SK-N-SH (cell line): Measurements from ENCODE around the gene NXNL2. TPM values are rescaled to one million over a fixed set of nuclear protein-coding genes. Genes with fewer than 3 reads are reported as not detected.

Source experiments
- CTCF ChIA-PET: fragments of 300-600, 350-600 bp; formaldehyde crosslinking; extraction: SDS; loops from one replicate; lab custom pipeline; 2021; lab: Yijun Ruan, JAX
- POLR2A ChIA-PET: fragments of 350-600 bp; sonication (Branson Sonifier 250); formaldehyde crosslinking; extraction: SDS; loops from one replicate; lab custom pipeline; 2020; ENCODE audit warnings: antibody characterized with exemption, inconsistent platforms; lab: Yijun Ruan, JAX
- DNase-seq: peaks from one replicate; pipeline ENCODE4 v3.0.0; 2012
- H2AFZ ChIP-seq: fragments of 200-600 bp; sonication (generic); 2 replicates; pipeline ENCODE4 v1.8.1; 2016; ENCODE audit warnings: antibody characterized with exemption, mild to moderate bottlenecking, low read depth
- H3F3A ChIP-seq: fragments of 200-600 bp; sonication (generic); replicated peaks from 2 replicates; pipeline ENCODE3; 2016; ENCODE audit warnings: antibody characterized with exemption, mild to moderate bottlenecking; ENCODE audit not compliant: insufficient read depth
- H3K27ac ChIP-seq, 2 experiments: fragments of 200-500 bp in 1 of 2; fragments of 200-600 bp in 1 of 2; sonication (Bioruptor generic) in 1 of 2; sonication (generic), shearing (Covaris generic) in 1 of 2; 2 replicates each; pipeline versions ENCODE4 v1.5.1 to v1.6.1; 2014 to 2016; ENCODE audit warnings: low read depth in 2 of 2, inconsistent platforms in 1 of 2, low read length in 1 of 2, mild to moderate bottlenecking in 1 of 2, mixed read lengths in 1 of 2
- H3K27me3 ChIP-seq: fragments of 200-600 bp; sonication (generic), shearing (Covaris generic); 2 replicates; pipeline ENCODE4 v1.6.1; 2016; ENCODE audit warnings: mixed run types; ENCODE audit not compliant: insufficient read depth
- H3K36me3 ChIP-seq, 2 experiments: fragments of 200-500 bp in 1 of 2; fragments of 200-600 bp in 1 of 2; sonication (Bioruptor generic) in 1 of 2; sonication (generic) in 1 of 2; replicated peaks in 1 of 2; 2 replicates each; pipeline versions ENCODE3 to v1.5.1; 2014 to 2016; ENCODE audit warnings: low read length in 1 of 2, mild to moderate bottlenecking in 1 of 2; ENCODE audit not compliant: insufficient read depth in 2 of 2, control insufficient read depth in 1 of 2
- H3K4me1 ChIP-seq, 2 experiments: fragments of 200-500 bp in 1 of 2; fragments of 200-600 bp in 1 of 2; sonication (Bioruptor generic) in 1 of 2; sonication (generic), shearing (Covaris generic) in 1 of 2; 2 replicates each; pipeline versions ENCODE4 v1.5.1 to v1.6.1; 2014 to 2016; ENCODE audit warnings: low read depth in 1 of 2, low read length in 1 of 2, mixed run types in 1 of 2; ENCODE audit not compliant: insufficient read depth in 2 of 2, control insufficient read depth in 1 of 2
- H3K4me2 ChIP-seq: fragments of 200-600 bp; sonication (generic), shearing (Covaris generic); 2 replicates; pipeline ENCODE4 v1.6.1; 2017; ENCODE audit warnings: mixed run types
- H3K4me3 ChIP-seq, 2 experiments: fragments of 200-500 bp in 1 of 2; fragments of 200-600 bp in 1 of 2; sonication (Bioruptor generic) in 1 of 2; sonication (generic), shearing (Covaris generic) in 1 of 2; 2 replicates each; pipeline versions ENCODE4 v1.5.1 to v1.8.1; 2014 to 2016; ENCODE audit warnings: low read depth in 2 of 2, inconsistent platforms in 1 of 2, low read length in 1 of 2, mild to moderate bottlenecking in 1 of 2, mixed read lengths in 1 of 2, moderate library complexity in 1 of 2
- H3K79me2 ChIP-seq: fragments of 200-600 bp; sonication (generic); 2 replicates; pipeline ENCODE4 v1.8.1; 2017; ENCODE audit warnings: mild to moderate bottlenecking; ENCODE audit not compliant: insufficient read depth
- H3K9ac ChIP-seq: fragments of 200-600 bp; sonication (generic); 2 replicates; pipeline ENCODE4 v1.6.1; 2017; ENCODE audit warnings: mixed run types
- H3K9me2 ChIP-seq: fragments of 200-600 bp; sonication (generic); 2 replicates; pipeline ENCODE4 v1.6.1; 2017; ENCODE audit warnings: mixed run types
- H3K9me3 ChIP-seq: fragments of 200-600 bp; sonication (generic); 2 replicates; pipeline ENCODE4 v1.6.1; 2017; ENCODE audit warnings: mixed run types, mild to moderate bottlenecking, moderate library complexity
- H4K20me1 ChIP-seq: fragments of 200-600 bp; sonication (generic); 2 replicates; pipeline ENCODE4 v1.6.1; 2017; ENCODE audit warnings: mild to moderate bottlenecking, mixed run types; ENCODE audit not compliant: insufficient read depth
- CHD2 ChIP-seq: fragments of 150-350 bp; IDR thresholded peaks from 2 replicates; pipeline ENCODE4 v1.6.1; 2018; ENCODE audit warnings: low read length; ENCODE audit not compliant: partially characterized antibody
- ELF1 ChIP-seq: IDR thresholded peaks from 2 replicates; pipeline ENCODE4 v1.4.0; 2012
- EP300 ChIP-seq, 2 experiments: IDR thresholded peaks; 2 replicates each; pipeline versions ENCODE4 v1.4.0 to v1.6.1; 2012; ENCODE audit warnings: borderline replicate concordance in 1 of 2, low read depth in 1 of 2, low read length in 1 of 2
- FOXJ3 ChIP-seq: sonication (generic); formaldehyde crosslinking; IDR thresholded peaks from 2 replicates; pipeline ENCODE4 v1.5.1; 2020; ENCODE audit warnings: mild to moderate bottlenecking, missing genetic modification reagents
- FOXM1 ChIP-seq: IDR thresholded peaks from 2 replicates; pipeline ENCODE4 v1.4.0; 2012; ENCODE audit warnings: low read depth, mild to moderate bottlenecking
- GABPA ChIP-seq: IDR thresholded peaks from 2 replicates; pipeline ENCODE4 v1.4.0; 2012; ENCODE audit warnings: low read depth, mild to moderate bottlenecking
- GATA2 ChIP-seq: sonication (generic); formaldehyde crosslinking; IDR thresholded peaks from 2 replicates; pipeline ENCODE4 v1.5.0; 2020; ENCODE audit warnings: mild to moderate bottlenecking, missing genetic modification reagents
- JUND ChIP-seq: IDR thresholded peaks from 2 replicates; pipeline ENCODE4 v1.4.0; 2012
- MXI1 ChIP-seq: IDR thresholded peaks from 2 replicates; pipeline ENCODE4 v1.6.1; 2012; ENCODE audit warnings: mild to moderate bottlenecking, low read depth, low read length, improper control_type of control experiment
- POLR2AphosphoS5 ChIP-seq: IDR thresholded peaks from 2 replicates; pipeline ENCODE4 v1.6.1; 2012; ENCODE audit warnings: low read depth, low read length
- RAD21 ChIP-seq: IDR thresholded peaks from 2 replicates; pipeline ENCODE4 v1.6.1; 2012; ENCODE audit warnings: mild to moderate bottlenecking, low read length
- RCOR1 ChIP-seq: fragments of 150-350 bp; IDR thresholded peaks from 2 replicates; pipeline ENCODE4 v1.6.1; 2017; ENCODE audit warnings: antibody characterized with exemption, low read length
- RFX5 ChIP-seq: IDR thresholded peaks from 2 replicates; pipeline ENCODE4 v1.6.1; 2012; ENCODE audit warnings: mild to moderate bottlenecking, improper control_type of control experiment, low read length
- SMC3 ChIP-seq: IDR thresholded peaks from 2 replicates; pipeline ENCODE4 v1.6.1; 2012; ENCODE audit warnings: low read depth, low read length, improper control_type of control experiment
- TCF12 ChIP-seq: IDR thresholded peaks from 2 replicates; pipeline ENCODE4 v1.4.0; 2012
- TEAD4 ChIP-seq: IDR thresholded peaks from 2 replicates; pipeline ENCODE4 v1.4.0; 2012; ENCODE audit warnings: mild to moderate bottlenecking, borderline replicate concordance; ENCODE audit not compliant: insufficient read depth
- YY1 ChIP-seq: IDR thresholded peaks from 2 replicates; pipeline ENCODE4 v1.4.0; 2012; ENCODE audit warnings: low read depth, mild to moderate bottlenecking
- WGBS: methylation state at CpG from one replicate; pipeline ENCODE4 v1.1.6; 2017; ENCODE audit warnings: low lambda C conversion rate; 5-methylcytosine and 5-hydroxymethylcytosine counted together
- polyA plus RNA-seq, 3 experiments: library from polyadenylated mRNA; depleted of rRNA; stranded (reverse); fragments of >200 nt; gene quantifications; 2 replicates each; pipeline ENCODE4 v1.2.3, GENCODE V29; 2012
- TF ChIP-seq, protein P1 (sequence below): IDR thresholded peaks from 2 replicates; pipeline ENCODE4 v1.4.0; 2012; ENCODE audit warnings: low read depth, borderline replicate concordance
- TF ChIP-seq, protein P2 (sequence below): IDR thresholded peaks from 2 replicates; pipeline ENCODE4 v1.6.1; 2012; ENCODE audit warnings: mild to moderate bottlenecking, low read depth, low read length, moderate library complexity
- TF ChIP-seq, protein P3 (sequence below): fragments of 150-350 bp; IDR thresholded peaks from 2 replicates; pipeline ENCODE4 v1.6.1; 2016; ENCODE audit warnings: mild to moderate bottlenecking, low read depth, low read length

Gene NXNL2
- polyA plus RNA-seq, 1 of the 3 experiments (the other 2 are of a cell fraction): 3.1 TPM

DNA sequence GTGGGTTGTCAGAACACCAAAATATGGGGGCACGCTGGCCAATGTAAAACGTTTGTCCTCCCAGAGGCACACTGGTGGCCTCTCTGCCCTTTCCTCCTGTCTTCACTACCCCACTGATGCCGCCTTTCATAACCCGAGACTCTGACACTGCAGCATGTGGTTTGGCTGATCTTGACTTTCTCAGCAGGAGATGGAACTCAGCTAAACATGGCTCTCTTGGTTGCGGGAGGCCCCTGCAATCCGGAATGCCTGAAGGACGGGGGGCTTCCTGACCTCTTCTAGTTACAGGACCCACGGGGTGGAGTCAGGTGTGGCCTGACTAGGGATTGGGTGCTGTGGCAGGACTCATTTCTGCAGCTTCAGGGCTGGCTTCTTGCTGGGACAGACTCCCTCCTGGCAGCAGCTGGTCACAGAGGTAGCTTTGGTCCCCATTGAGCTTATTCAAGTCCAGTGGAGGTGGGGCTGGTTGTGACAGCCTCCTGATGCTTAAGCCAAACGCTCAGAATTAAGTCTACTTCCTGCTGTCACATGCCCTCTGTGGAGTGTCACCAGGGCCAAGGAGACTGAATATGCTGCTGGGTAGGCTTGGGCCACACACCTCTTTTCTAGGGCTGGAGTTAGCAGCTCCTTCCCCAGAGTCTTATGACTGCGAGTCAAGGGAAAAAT, 44.2 kb downstream of the NXNL2 start (continued):
- TF ChIP-seq, protein P1, sequence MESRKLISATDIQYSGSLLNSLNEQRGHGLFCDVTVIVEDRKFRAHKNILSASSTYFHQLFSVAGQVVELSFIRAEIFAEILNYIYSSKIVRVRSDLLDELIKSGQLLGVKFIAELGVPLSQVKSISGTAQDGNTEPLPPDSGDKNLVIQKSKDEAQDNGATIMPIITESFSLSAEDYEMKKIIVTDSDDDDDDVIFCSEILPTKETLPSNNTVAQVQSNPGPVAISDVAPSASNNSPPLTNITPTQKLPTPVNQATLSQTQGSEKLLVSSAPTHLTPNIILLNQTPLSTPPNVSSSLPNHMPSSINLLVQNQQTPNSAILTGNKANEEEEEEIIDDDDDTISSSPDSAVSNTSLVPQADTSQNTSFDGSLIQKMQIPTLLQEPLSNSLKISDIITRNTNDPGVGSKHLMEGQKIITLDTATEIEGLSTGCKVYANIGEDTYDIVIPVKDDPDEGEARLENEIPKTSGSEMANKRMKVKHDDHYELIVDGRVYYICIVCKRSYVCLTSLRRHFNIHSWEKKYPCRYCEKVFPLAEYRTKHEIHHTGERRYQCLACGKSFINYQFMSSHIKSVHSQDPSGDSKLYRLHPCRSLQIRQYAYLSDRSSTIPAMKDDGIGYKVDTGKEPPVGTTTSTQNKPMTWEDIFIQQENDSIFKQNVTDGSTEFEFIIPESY: no peak
- TF ChIP-seq TEAD4: no peak
- TF ChIP-seq GABPA: no peak
- no peak for TF ChIP-seq CHD2
- no peak for TF ChIP-seq GATA2 (CRISPR knock-in tag)

DNA sequence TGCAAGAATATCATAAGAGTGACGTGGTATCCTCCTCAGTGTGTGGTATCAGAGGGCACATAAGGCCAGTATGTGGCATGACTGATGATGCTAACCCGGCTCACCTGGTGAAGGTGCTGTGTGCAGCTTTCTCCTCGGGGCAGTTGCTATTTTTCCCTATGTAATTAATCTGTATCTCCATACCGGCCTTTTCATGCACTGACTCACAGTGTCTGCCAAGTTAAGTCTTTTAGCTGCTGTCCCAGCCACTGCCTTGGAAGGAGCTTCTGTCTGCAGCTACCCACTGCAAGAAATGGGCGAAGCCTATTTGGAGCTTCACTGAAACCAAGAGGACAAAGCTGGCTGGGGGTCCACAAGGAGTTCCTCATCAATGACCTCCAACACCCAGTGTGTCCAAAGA, 46.0 kb downstream of the NXNL2 start:
- Histone ChIP-seq H4K20me1 (no peaks in the 10 kb centered on the region), H3K4me1 (peaks cover 0 to 4% of the 10 kb centered on the region in 2 experiments; a peak in 2 of 4 replicates), H3K79me2 (no peaks in the 10 kb centered on the region), H3K4me2 (no peak overlapping the region), H3K27me3 (no peaks in the 10 kb centered on the region), H2AFZ (no peak overlapping the region), H3K9ac (no peak overlapping the region), H3K36me3 (no peaks in the 10 kb centered on the region), H3K9me2 (no peaks in the 10 kb centered on the region), H3K4me3 (no peak overlapping the region), H3K27ac (no peak overlapping the region), H3K9me3 (no peaks in the 10 kb centered on the region), H3F3A (no peaks in the 10 kb centered on the region)
- no peak for DNase-seq
- ChIA-PET POLR2A (no interaction called here), CTCF (interaction anchor here (2.1 kb wide), 1 partner anchor 420 kb away, joined by 7 read pairs; no protein-coding TSS in a partner anchor)
- TF ChIP-seq FOXM1: no peak
- TF ChIP-seq TCF12: no peak
- TF ChIP-seq RCOR1: no peak
- TF ChIP-seq GABPA: no peak
- TF ChIP-seq MXI1: no peak
- WGBS: 70% methylated on average over 5 of the region's 5 CpGs

DNA sequence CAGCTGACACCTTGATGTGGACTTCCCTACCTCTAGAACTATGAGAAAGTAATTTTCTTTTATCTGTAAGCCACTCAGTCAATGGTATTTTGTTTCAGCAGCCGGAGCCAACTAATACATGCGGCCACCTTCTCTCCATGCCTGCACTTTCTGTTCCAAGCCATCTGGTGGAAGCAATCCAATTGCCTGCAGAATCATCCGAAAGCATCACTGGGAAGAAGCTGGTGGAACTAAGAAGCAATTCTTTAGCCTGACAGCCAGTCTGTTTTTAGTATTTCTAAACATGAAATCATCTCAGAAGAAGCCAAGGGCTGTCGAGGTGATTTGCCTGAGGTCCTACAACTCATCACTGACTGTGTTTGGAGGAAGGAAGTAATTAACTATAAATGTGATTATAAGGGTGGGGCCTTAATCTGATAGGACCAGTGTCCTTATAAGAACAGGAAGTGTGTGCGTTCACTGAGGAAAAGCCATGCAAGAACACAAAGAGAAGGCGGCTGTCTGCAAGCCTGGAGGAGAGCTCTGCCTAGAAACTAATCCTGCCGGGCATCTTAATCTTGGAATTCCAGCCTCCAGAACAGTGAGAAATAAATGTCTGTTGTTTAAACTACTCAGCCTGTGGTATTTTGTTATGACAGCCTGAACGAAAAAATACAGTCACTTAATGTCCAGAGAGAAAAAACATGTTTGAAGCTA, 49.1 kb downstream of the NXNL2 start:
- Histone ChIP-seq H3K27me3 (no peaks in the 10 kb centered on the region), H3K27ac (no peak overlapping the region), H3K9ac (no peak overlapping the region), H3K4me2 (no peak overlapping the region), H3F3A (no peaks in the 10 kb centered on the region), H4K20me1 (no peaks in the 10 kb centered on the region), H3K4me3 (no peak overlapping the region), H3K9me2 (no peaks in the 10 kb centered on the region), H3K4me1 (no peaks in the 10 kb centered on the region; a peak in 1 of 4 replicates), H2AFZ (no peak overlapping the region), H3K36me3 (no peaks in the 10 kb centered on the region), H3K79me2 (no peaks in the 10 kb centered on the region), H3K9me3 (no peaks in the 10 kb centered on the region)
- no peak for DNase-seq
- 63% methylated on average over 8 of the region's 8 CpGs for WGBS
- CTCF ChIA-PET: interaction anchor here (1.1 to 1.2 kb wide), 2 partner anchors 9 to 424 kb away, joined by 3 read pairs; no protein-coding TSS in a partner anchor
- POLR2A ChIA-PET: no interaction called here
- TF ChIP-seq SMC3 (no peak), RAD21 (no peak), ELF1 (no peak), CHD2 (no peak), FOXJ3 (CRISPR knock-in tag) (no peak), GABPA (no peak), YY1 (no peak), POLR2AphosphoS5 (no peak), EP300 (IDR thresholded peaks at IDR 0.05; ENCODE audit: borderline replicate concordance in 1 of 2, low read depth in 1 of 2, low read length in 1 of 2) (no peak), JUND (no peak), RFX5 (no peak)
- TF ChIP-seq, protein P2, sequence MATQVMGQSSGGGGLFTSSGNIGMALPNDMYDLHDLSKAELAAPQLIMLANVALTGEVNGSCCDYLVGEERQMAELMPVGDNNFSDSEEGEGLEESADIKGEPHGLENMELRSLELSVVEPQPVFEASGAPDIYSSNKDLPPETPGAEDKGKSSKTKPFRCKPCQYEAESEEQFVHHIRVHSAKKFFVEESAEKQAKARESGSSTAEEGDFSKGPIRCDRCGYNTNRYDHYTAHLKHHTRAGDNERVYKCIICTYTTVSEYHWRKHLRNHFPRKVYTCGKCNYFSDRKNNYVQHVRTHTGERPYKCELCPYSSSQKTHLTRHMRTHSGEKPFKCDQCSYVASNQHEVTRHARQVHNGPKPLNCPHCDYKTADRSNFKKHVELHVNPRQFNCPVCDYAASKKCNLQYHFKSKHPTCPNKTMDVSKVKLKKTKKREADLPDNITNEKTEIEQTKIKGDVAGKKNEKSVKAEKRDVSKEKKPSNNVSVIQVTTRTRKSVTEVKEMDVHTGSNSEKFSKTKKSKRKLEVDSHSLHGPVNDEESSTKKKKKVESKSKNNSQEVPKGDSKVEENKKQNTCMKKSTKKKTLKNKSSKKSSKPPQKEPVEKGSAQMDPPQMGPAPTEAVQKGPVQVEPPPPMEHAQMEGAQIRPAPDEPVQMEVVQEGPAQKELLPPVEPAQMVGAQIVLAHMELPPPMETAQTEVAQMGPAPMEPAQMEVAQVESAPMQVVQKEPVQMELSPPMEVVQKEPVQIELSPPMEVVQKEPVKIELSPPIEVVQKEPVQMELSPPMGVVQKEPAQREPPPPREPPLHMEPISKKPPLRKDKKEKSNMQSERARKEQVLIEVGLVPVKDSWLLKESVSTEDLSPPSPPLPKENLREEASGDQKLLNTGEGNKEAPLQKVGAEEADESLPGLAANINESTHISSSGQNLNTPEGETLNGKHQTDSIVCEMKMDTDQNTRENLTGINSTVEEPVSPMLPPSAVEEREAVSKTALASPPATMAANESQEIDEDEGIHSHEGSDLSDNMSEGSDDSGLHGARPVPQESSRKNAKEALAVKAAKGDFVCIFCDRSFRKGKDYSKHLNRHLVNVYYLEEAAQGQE: no peak
- TF ChIP-seq, protein P3, sequence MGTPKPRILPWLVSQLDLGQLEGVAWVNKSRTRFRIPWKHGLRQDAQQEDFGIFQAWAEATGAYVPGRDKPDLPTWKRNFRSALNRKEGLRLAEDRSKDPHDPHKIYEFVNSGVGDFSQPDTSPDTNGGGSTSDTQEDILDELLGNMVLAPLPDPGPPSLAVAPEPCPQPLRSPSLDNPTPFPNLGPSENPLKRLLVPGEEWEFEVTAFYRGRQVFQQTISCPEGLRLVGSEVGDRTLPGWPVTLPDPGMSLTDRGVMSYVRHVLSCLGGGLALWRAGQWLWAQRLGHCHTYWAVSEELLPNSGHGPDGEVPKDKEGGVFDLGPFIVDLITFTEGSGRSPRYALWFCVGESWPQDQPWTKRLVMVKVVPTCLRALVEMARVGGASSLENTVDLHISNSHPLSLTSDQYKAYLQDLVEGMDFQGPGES: no peak
